IMR-90 (cell line): ENCODE measurements around the gene RAPGEF5.

Source experiments
- BHLHE40 ChIP-seq: fragments of 150-350 bp; IDR thresholded peaks from 2 replicates; pipeline ENCODE4 v1.6.1; 2016; ENCODE audit warnings: mild to moderate bottlenecking, low read depth, low read length
- CEBPB ChIP-seq: IDR thresholded peaks from 2 replicates; pipeline ENCODE4 v1.6.1; 2012; ENCODE audit warnings: low read depth, low read length, improper control_type of control experiment
- CTCF ChIP-seq: conservative IDR thresholded peaks from 2 replicates; pipeline ENCODE4 v1.5.1; 2012; ENCODE audit warnings: mild to moderate bottlenecking, low read depth, low read length, improper control_type of control experiment
- FOS ChIP-seq: fragments of 150-350 bp; IDR thresholded peaks from 2 replicates; pipeline ENCODE4 v1.6.1; 2016; ENCODE audit warnings: low read depth, low read length
- MAFK ChIP-seq: IDR thresholded peaks from 2 replicates; pipeline ENCODE4 v1.6.1; 2012; ENCODE audit warnings: low read depth, low read length, improper control_type of control experiment
- MXI1 ChIP-seq: IDR thresholded peaks from 2 replicates; pipeline ENCODE4 v1.6.1; 2012; ENCODE audit warnings: low read depth, mild to moderate bottlenecking, low read length, moderate library complexity, borderline replicate concordance
- POLR2A ChIP-seq: IDR thresholded peaks from 2 replicates; pipeline ENCODE4 v1.6.1; 2012; ENCODE audit warnings: mild to moderate bottlenecking, low read depth, low read length
- RAD21 ChIP-seq: IDR thresholded peaks from 2 replicates; pipeline ENCODE4 v1.6.1; 2012; ENCODE audit warnings: low read length, improper control_type of control experiment
- RFX5 ChIP-seq: IDR thresholded peaks from 2 replicates; pipeline ENCODE4 v1.8.0; 2012; ENCODE audit warnings: low read depth, mild to moderate bottlenecking, low read length, moderate library complexity
- SMC3 ChIP-seq: fragments of 150-350 bp; IDR thresholded peaks from 2 replicates; pipeline ENCODE4 v1.6.1; 2016; ENCODE audit warnings: low read depth, mild to moderate bottlenecking, antibody characterized with exemption, low read length, moderate library complexity
- USF2 ChIP-seq: fragments of 150-350 bp; IDR thresholded peaks from 2 replicates; pipeline ENCODE4 v1.6.1; 2017; ENCODE audit warnings: mild to moderate bottlenecking, antibody characterized with exemption, low read length, low read depth

- TF ChIP-seq CTCF = no peak
- no peak for TF ChIP-seq POLR2A
- TF ChIP-seq CEBPB = no peak
- TF ChIP-seq RAD21 = no peak
- no peak for TF ChIP-seq MAFK
- TF ChIP-seq FOS = no peak
- TF ChIP-seq RFX5 = no peak
- TF ChIP-seq USF2 = no peak
- TF ChIP-seq SMC3 = no peak
- TF ChIP-seq BHLHE40 = no peak
- TF ChIP-seq MXI1 = no peak
These were observed 240.4 kb downstream of the RAPGEF5 start for GRCh38 chr7:22116451-22117030.
